Activated gamma-delta T cell treated with Interleukin-2 at 50 U/mL for 16 hours (primary cell): Measurements from ENCODE around the gene SPCS2.
"Not testable (repeated sequence)": the region's sequence is repeated elsewhere in the genome, so short reads cannot be mapped to it uniquely, and the experiment has no call there.

Experiments
- DNase-seq: peaks from one replicate; pipeline ENCODE4 v3.0.0-alpha.2; 2020

The SPCS2 gene

DNA sequence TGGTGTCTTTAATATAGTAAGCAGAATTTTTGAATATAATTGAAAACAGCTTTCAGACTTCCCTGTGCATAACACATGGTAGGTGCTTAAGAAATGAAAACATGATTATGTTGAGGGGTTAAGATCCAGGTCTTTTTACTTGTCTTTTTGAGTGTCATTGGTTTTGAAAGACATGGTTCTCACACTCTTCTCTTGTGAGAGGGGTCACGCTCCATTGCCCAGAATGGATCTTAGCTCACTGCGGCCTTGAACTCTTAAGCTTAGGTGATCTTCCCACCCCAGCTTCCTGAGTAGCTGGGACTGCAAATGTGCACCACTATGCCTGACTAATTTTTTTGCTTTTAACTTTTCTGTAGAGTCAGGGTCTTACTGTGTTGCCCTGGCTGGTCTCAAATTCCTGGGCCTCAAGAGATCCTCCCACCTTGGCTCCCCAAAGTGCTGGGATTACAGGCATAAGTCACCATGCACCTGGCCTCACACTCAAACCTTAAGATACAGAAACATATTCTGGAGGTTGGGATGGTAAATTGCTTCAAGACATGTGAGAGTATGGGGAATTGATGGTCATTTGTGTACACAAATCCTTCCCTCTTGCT lies 1.4 kb downstream of the SPCS2 start:
- no peak for DNase-seq

- DNase-seq: no peak
Measured at GRCh38 chr11:74951226-74951625, 2.2 kb downstream of the SPCS2 start.

DNA sequence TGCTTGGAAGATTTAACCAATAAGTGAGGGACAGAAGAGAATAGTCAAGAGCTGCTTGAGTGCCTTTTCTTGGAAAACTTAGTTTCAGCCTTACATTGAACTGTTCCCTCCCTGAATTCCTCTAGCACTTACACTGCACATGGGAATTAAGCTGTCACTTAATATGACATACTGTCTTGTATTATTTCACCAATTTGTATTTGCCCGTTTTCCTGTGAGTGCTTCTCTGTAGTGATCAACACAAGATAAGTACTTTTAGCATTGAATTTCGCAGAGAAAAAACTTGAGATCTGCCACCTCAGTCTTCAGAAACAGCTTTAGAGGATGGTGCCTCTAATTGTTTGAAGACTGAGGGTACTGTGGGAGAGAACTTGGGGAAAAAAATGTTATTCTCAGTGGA lies 3.7 kb downstream of the SPCS2 start:
- no peak for DNase-seq

DNA sequence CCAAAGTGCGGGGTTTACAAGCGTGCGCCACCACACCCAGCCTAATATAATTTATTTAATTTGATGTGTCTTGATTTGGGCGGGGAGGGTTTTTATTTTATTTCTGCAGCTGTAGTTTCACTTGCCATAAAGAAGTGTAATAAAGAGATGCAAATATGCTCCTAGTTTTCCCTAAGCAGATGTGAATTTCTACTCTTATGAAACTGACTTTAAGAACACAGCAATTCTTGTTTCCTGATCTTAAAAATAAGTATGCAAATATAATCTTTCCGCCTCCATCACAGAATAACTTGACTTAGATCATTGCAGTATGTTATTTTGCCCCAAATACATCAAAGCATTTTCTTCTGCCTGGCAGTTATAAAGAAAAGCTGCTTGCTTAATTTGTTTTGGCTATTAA lies 4.4 kb downstream of the SPCS2 start:
- no peak for DNase-seq

DNA sequence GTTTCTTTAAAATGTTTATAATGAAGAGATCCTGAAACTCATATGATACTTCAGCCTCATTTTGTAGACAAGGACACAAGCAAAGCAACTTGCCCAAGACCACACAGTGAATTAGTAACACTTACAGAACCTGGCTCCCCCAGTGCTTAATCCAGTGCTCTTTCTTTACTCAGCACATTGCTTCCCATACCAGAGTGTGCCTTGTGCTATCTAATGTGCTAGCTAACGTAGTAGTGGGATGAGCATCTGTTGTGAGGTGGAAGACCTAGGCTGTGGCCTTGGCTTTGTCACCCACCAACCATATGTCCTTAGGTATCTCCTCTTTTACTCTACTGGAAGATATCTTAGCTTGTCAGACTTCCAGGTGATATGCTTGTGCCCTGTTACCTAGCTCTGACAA lies 5.1 kb downstream of the SPCS2 start:
- no peak for DNase-seq

- DNase-seq: no peak
Measured at GRCh38 chr11:74956397-74957015, 7.4 kb downstream of the SPCS2 start.

DNA sequence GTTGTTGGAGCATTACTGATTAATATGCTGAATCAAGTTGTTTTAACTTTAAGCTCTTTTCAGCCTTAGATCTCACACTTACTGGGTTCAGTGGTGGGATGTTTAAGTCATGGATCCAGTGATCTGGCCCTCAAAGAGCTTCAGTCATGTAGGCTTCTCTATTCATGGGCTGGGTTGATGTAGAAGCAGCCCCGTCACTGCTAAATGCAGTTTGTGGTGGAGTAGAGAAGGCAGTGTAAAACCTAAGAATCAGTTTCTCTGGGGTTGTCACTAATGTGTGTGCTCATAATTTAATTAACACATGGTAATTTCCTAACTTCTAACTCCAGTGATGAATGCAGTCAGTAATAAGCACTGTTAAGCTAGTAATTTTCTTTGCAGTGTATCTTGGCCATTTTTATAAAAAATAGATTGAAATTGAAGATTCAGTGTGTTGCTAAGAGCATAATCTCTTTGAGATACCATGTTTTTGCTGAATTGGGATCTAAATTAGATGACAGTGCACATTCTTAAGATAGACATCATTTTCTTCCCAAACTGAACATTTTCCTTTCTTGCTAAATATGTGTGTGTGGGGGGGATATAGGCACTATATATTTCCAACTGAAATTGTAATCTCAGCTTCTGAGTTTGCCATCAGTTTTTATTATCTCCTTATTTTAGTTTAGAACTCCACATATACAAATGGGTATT lies 9.0 kb downstream of the SPCS2 start:
- DNase-seq: no peak

DNA sequence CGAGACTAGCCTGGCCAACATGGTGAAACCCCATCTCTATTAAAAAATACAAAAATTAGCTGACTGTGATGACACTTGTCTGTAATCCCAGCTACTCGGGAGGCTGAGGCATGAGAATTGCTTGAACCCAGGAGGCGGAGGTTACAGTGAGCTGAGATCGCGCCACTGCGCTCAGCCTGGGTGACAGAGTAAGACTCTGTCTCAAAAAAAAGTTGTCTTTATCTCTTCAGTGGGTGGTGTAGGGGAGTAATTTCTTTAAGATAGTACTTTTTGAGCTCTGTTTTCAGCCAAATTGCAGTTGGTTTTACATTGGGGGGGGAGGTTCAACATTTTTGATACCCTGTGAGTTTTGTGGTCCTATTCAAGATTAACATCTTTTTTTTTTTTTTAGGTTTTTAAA lies 11.1 kb downstream of the SPCS2 start:
- not testable (repeated sequence) for DNase-seq

DNA sequence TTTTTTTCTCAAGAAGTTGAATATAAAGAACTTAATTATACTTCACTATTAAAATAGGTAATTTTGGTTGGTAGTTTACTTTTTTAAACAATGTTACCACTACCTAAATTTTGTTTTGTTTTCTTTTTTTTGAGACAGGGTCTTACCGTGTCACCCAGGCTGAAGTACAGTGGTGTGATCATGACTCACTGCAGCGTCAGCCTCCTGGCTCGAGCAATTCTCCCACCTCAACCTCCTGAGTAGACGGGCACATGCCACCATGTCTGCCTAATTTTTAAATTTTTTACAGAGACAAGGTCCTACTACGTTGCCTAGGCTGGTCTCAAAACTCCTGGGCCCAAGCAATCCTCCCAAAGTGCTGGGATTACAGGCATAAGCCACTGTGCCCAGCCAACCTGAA lies 17.6 kb downstream of the SPCS2 start:
- no peak for DNase-seq

- no peak for DNase-seq
Measured at GRCh38 chr11:74970852-74971395, 21.9 kb downstream of the SPCS2 start.

- DNase-seq: no peak
Measured at GRCh38 chr11:74971424-74971823, 22.4 kb downstream of the SPCS2 start.

DNA sequence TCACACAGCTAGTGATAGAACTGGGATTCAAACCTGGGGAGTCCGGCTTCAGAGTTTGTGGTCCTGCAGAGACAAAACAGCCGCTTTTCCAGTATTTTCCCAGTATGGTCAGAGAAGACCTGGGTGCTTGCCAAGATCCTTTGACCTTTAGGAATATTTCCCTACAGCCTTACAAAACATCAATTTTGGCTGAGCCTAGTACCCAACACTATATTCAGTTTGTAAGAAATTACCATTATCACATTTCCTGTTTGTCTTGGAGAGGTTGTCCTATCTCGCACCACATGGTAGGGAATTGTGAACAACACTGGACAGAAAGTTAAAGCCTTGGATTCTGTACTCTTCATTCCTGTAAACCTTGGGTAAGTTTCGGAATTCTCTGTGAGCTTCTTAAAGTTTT lies 29.0 kb downstream of the SPCS2 start:
- no peak for DNase-seq

GRCh38 chr11:74980634-74981033 lies 31.6 kb downstream of the SPCS2 start:
- DNase-seq: no peak

DNA sequence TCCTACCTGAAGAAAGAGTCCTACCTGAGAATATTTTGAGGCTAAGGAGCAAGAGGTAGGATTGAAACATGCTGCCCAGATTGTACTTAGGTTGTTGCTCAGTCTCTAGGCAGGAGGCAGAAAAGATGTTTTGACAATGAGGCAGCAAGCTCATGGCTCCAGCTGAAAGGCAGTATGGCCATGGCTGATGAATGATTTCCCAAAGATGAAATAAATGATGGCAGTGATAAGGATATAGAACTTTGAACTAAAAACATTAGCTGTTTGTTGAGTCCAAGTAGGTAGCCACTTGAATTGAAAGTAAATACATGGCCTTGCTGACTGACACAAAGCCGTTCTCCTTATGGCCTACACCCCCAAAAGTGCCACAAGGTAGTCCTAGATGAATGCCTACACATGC lies 32.8 kb downstream of the SPCS2 start:
- no peak for DNase-seq

DNA sequence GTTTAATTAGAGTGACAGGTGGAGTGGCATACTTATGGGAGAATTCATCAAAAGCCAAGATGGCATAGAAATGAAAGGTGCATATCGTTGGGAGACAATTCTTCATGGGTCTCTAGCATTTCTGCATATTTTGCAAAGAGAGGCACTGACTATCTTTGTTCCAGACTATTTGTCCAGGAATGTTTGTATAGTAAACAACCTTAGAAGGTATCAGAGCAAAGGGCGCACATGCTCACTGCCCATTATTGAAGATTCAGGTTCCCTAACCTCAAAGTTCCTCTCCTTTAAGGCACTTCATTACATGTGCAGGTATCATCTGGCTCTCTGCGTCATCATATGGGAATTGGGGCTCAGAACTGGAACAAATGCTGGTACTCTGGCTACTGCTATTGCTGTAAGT lies 35.0 kb downstream of the SPCS2 start:
- no peak for DNase-seq

DNA sequence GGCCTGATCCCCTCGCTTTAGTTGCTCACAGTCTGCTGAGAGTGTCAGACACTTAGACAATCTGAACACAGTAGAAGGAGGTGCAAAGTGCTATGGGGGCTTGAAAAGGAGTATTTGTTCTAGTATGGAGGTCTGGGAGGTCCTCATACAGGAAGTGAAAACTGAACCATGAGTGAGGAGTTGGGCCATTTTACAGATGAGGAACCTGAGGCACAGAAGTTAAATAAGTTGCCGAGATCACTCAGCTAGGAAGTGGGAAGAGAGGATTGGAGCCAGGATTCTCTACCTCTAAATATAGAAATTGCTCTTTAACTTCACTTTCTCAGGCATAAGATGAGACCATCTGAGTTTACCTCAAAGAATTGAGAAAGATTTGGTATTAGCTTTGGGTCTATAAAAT lies 35.7 kb downstream of the SPCS2 start:
- DNase-seq: no peak

- peak; percentile 79 for DNase-seq
Measured at GRCh38 chr11:74988541-74989259, 39.6 kb downstream of the SPCS2 start, which contains the start of gene NEU3. Gene NEU3, plus strand, starts transcription at chr11:74988933. Its CDS starts 128 bp downstream, at chr11:74989061.

GRCh38 chr11:74989260-74989638 lies 40.2 kb downstream of the SPCS2 start:
- DNase-seq: no peak

DNA sequence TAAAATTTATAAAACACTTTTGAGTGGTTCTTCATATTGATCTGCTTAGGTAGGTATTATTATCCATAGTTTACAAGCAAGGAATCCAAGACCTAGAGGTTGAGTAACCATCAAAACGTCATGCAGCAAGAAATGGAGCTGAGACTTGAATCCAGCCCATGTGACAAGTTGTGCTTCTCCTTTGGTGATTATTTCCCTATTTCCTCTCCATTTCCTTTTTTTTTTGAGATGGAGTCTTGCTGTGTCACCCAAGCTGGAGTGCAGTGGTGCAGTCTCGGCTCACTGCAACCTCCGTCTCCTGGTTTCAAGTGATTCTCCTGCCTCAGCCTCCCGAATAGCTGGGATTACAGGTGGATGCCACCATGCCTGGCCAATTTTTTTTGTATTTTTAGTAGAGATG lies 41.1 kb downstream of the SPCS2 start:
- DNase-seq: not testable (repeated sequence)

DNA sequence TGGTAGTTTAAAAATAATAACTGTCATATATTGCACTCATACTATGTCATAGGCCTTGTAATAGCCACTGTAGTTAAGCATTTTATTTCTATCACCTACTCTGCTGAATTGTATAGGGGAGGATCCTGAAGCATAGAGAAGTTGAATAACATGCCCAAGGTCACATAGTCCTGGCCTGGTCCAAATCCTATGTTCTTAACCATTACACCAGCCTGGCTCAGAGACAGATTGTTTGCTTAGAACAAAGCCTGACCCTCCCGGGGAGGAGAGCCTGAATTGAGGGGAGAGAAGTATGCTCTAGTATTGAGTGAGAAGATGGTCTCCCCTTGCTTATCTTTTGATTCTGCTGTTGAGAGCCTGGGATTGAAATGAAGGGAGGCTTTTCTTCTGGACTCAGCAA lies 41.9 kb downstream of the SPCS2 start:
- DNase-seq: no peak

DNA sequence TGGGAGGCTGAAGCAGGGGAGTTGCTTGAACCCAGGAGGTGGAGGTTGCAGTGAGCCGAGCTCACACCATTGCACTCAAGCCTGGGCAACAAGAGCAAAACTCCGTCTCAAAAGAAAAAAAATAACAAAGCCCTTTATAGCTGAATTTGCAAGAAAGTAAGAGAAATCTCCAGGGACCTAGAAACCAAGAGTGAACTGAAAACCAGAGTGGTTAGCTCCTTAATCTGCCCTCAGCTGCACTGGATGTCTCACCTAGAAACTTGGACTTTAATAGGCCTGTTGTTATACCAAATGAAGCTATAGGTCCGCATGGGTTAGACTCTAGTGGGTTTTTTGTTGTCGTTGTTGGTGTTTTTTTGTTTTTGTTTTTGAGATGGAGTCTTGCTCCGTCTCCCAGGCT lies 43.8 kb downstream of the SPCS2 start:
- no peak for DNase-seq

GRCh38 chr11:75000975-75001354 lies 51.9 kb downstream of the SPCS2 start:
- no peak for DNase-seq

DNA sequence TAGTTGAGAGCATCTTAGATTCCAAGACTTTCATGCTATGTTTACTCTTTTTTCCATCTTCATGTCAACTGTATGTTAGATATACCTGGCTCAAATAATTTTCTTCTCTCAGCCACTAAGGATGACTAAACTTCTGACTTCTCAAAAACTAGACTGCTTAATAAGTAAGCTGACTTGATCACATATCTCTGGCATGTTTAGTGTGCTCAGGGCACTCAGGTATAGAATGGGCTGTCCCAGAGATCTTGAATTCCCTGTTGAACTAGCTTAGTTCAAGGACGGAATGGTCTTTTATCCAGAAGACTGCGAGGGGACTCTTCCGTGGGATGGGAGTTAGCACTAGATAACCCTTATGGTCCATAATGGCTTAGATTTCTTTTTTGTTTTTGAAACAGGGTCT lies 52.6 kb downstream of the SPCS2 start:
- DNase-seq: no peak

DNA sequence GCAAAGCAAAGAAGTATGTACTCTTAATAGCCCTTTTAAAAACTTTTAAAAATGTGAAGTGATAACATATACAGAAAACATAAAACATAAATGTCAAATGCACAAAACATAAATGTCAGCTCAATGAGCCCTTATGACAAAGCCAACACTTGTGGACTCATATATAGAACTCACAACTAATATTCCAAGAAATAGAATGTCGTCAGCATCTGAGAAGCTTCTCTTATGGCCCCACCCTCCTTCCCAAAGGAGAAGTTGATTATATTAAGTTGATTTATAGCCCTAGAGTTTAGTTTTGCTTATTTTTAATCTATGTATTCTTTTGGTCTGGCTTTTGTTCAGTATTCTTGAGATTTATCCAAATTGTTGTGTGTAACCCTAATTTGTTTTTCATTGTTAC lies 53.5 kb downstream of the SPCS2 start:
- DNase-seq: no peak
